GM23248 (cell line): ENCODE data around the gene KCTD16. TPM values are rescaled to one million over a fixed set of nuclear protein-coding genes. Genes with fewer than 3 reads are reported as not detected.

Experiments
- DNase-seq: peaks from one replicate; pipeline ENCODE4 v3.0.0-alpha.2; 2015
- H2AFZ ChIP-seq: fragments of 200-600 bp; sonication (generic); 2 replicates; pipeline ENCODE4 v1.6.1; 2016; ENCODE audit warnings: antibody characterized with exemption
- H3F3A ChIP-seq: fragments of 200-600 bp; sonication (generic); 2 replicates; pipeline ENCODE4 v1.6.1; 2016; ENCODE audit warnings: mild to moderate bottlenecking, antibody characterized with exemption, mixed run types; ENCODE audit not compliant: insufficient read depth
- H3K27ac ChIP-seq: fragments of 200-600 bp; sonication (generic); 2 replicates; pipeline ENCODE4 v1.5.1; 2016; ENCODE audit warnings: mild to moderate bottlenecking
- H3K27me3 ChIP-seq: fragments of 200-600 bp; sonication (generic); replicated peaks from 2 replicates; pipeline ENCODE4 v1.6.1; 2016; ENCODE audit warnings: mild to moderate bottlenecking; ENCODE audit not compliant: insufficient read depth
- H3K36me3 ChIP-seq: fragments of 200-600 bp; sonication (generic); 2 replicates; pipeline ENCODE4 v1.6.1; 2016; ENCODE audit warnings: low read depth, mild to moderate bottlenecking
- H3K4me1 ChIP-seq: fragments of 200-600 bp; sonication (generic); 2 replicates; pipeline ENCODE4 v1.6.1; 2016; ENCODE audit warnings: mild to moderate bottlenecking; ENCODE audit not compliant: insufficient read depth
- H3K4me2 ChIP-seq: fragments of 200-600 bp; sonication (generic); one replicate; pipeline ENCODE4 v1.6.1; 2016; ENCODE audit warnings: mild to moderate bottlenecking; ENCODE audit not compliant: unreplicated experiment
- H3K4me3 ChIP-seq: fragments of 200-600 bp; sonication (generic); 2 replicates; pipeline ENCODE4 v1.5.1; 2016; ENCODE audit warnings: mild to moderate bottlenecking
- H3K79me2 ChIP-seq: fragments of 200-600 bp; sonication (generic); 2 replicates; pipeline ENCODE4 v1.6.1; 2016; ENCODE audit warnings: mild to moderate bottlenecking; ENCODE audit not compliant: insufficient read depth
- H3K9ac ChIP-seq: fragments of 200-600 bp; sonication (generic); 2 replicates; pipeline ENCODE4 v1.6.1; 2016; ENCODE audit warnings: mild to moderate bottlenecking
- H3K9me2 ChIP-seq: fragments of 200-600 bp; sonication (generic); 2 replicates; pipeline ENCODE4 v1.6.1; 2016; ENCODE audit warnings: mixed run types, mild to moderate bottlenecking, moderate library complexity; ENCODE audit not compliant: insufficient read depth
- H3K9me3 ChIP-seq: fragments of 200-600 bp; sonication (generic); one replicate; pipeline ENCODE4 v1.6.1; 2017; ENCODE audit warnings: low read depth
- H4K20me1 ChIP-seq: fragments of 200-600 bp; sonication (generic); 2 replicates; pipeline ENCODE4 v1.6.0; 2016; ENCODE audit not compliant: insufficient read depth
- EZH2 ChIP-seq: fragments of 200-600 bp; sonication (generic); IDR thresholded peaks from 2 replicates; pipeline ENCODE4 v1.6.1; 2018; ENCODE audit warnings: antibody characterized with exemption, mild to moderate bottlenecking; ENCODE audit not compliant: insufficient read depth, poor library complexity, severe bottlenecking
- EZH2phosphoT487 ChIP-seq: fragments of 200-600 bp; sonication (generic); IDR thresholded peaks from 2 replicates; pipeline ENCODE4 v1.6.1; 2018; ENCODE audit warnings: antibody characterized with exemption, moderate library complexity, mild to moderate bottlenecking, low read depth; ENCODE audit not compliant: insufficient read depth
- WGBS, 2 experiments: methylation state at CpG; one replicate each; pipeline ENCODE4 v1.1.6; 2015 to 2017; ENCODE audit warnings: low lambda C conversion rate in 2 of 2, low coverage in 1 of 2; ENCODE audit errors: missing lambda C conversion rate in 2 of 2; 5-methylcytosine and 5-hydroxymethylcytosine counted together
- in situ Hi-C: fragments of 300-500 bp; cut with MboI; formaldehyde crosslinking; loops from 2 replicates; pipeline ENCODE4 v1.15.0; 2020
- polyA plus RNA-seq: library from polyadenylated mRNA; unstranded; fragments of >200 nt; fragmentation: Nextera tagmentation; extraction: Ambion mirVana; gene quantifications from 2 replicates; pipeline ENCODE4 v1.2.1, GENCODE V29; 2016
- total RNA-seq: library from RNA; depleted of rRNA; stranded (reverse); fragments of >200 nt; shearing (Covaris generic); gene quantifications from 2 replicates; pipeline ENCODE4 v1.2.3, GENCODE V29; 2014

The KCTD16 gene
- total and polyA plus RNA-seq, 2 experiments from 2014 or later: 0.25 to 0.65 TPM

- Histone ChIP-seq H3K79me2 (no peaks in the 10 kb centered on the region), H3K36me3 (no peaks in the 10 kb centered on the region), H4K20me1 (no peaks in the 10 kb centered on the region), H3K27me3 (no peaks in the 10 kb centered on the region), H3K4me1 (no peaks in the 10 kb centered on the region), H3K9me3 (no peaks in the 10 kb centered on the region), H3K27ac (no peak overlapping the region), H3F3A (no peaks in the 10 kb centered on the region), H3K4me3 (no peak overlapping the region), H2AFZ (no peak overlapping the region), H3K9me2 (no peaks in the 10 kb centered on the region), H3K9ac (no peak overlapping the region), H3K4me2 (no peak overlapping the region)
- DNase-seq: no peak
- 66 to 70% methylated on average over 4 of the region's 4 CpGs for WGBS, 2 experiments
- in situ Hi-C loops: no loop called here
- TF ChIP-seq EZH2 (no peak), EZH2phosphoT487 (no peak)
Measured at GRCh38 chr5:144267961-144268513, 97.4 kb downstream of the KCTD16 start.

GRCh38 chr5:144273232-144274027 is 102.8 kb downstream of the KCTD16 start:
- Histone ChIP-seq H3F3A (no peaks in the 10 kb centered on the region), H3K9me2 (no peaks in the 10 kb centered on the region), H3K4me1 (no peaks in the 10 kb centered on the region), H3K27me3 (no peaks in the 10 kb centered on the region), H3K9ac (no peak overlapping the region), H2AFZ (no peak overlapping the region), H3K36me3 (no peaks in the 10 kb centered on the region), H3K27ac (no peak overlapping the region), H3K4me2 (no peak overlapping the region), H4K20me1 (no peaks in the 10 kb centered on the region), H3K4me3 (no peak overlapping the region), H3K79me2 (no peaks in the 10 kb centered on the region), H3K9me3 (no peaks in the 10 kb centered on the region)
- in situ Hi-C loops: no loop called here
- no peak for DNase-seq
- WGBS, 2 experiments: 47 to 52% methylated on average over 2 of the region's 2 CpGs
- TF ChIP-seq EZH2 (no peak), EZH2phosphoT487 (no peak)

- H3K36me3 ChIP-seq: no peaks in the 10 kb centered on the region
- no peaks in the 10 kb centered on the region for H4K20me1 ChIP-seq
- in situ Hi-C loops: no loop called here
- no peaks in the 10 kb centered on the region for H3K27me3 ChIP-seq
- no peak overlapping the region for H3K4me3 ChIP-seq
- WGBS, 2 experiments: 31 to 34% methylated on average over 5 of the region's 5 CpGs
- no peaks in the 10 kb centered on the region for H3K79me2 ChIP-seq
- no peak for DNase-seq
- H2AFZ ChIP-seq: no peak overlapping the region
- TF ChIP-seq EZH2phosphoT487 (no peak), EZH2 (no peak)
- no peak overlapping the region for H3K27ac ChIP-seq
- H3K4me2 ChIP-seq: no peak overlapping the region
- no peaks in the 10 kb centered on the region for H3K4me1 ChIP-seq
- no peaks in the 10 kb centered on the region for H3K9me3 ChIP-seq
- H3K9ac ChIP-seq: no peak overlapping the region
- H3K9me2 ChIP-seq: no peaks in the 10 kb centered on the region
- no peaks in the 10 kb centered on the region for H3F3A ChIP-seq
Measured at GRCh38 chr5:144275329-144275728, 104.7 kb downstream of the KCTD16 start.

GRCh38 chr5:144276034-144276822 is 105.6 kb downstream of the KCTD16 start:
- TF ChIP-seq EZH2 (no peak), EZH2phosphoT487 (no peak)
- peak; percentile 10 for DNase-seq
- H3K9me2 ChIP-seq: no peaks in the 10 kb centered on the region

More at GRCh38 chr5:144276034-144276822, 105.6 kb downstream of the KCTD16 start:
- in situ Hi-C loops: no loop called here
- H3K9me3 ChIP-seq: no peaks in the 10 kb centered on the region
- H3K27ac ChIP-seq: no peak overlapping the region
- no peaks in the 10 kb centered on the region for H3F3A ChIP-seq
- no peaks in the 10 kb centered on the region for H3K4me1 ChIP-seq
- H3K4me2 ChIP-seq: no peak overlapping the region
- H3K36me3 ChIP-seq: no peaks in the 10 kb centered on the region
- H3K4me3 ChIP-seq: no peak overlapping the region
- H2AFZ ChIP-seq: no peak overlapping the region
- 2% methylated on average over 5 of the region's 5 CpGs for WGBS, 2 experiments
- no peaks in the 10 kb centered on the region for H3K27me3 ChIP-seq
- H3K9ac ChIP-seq: no peak overlapping the region
- H3K79me2 ChIP-seq: no peaks in the 10 kb centered on the region
- H4K20me1 ChIP-seq: no peaks in the 10 kb centered on the region
